Spleen (tissue), 11 donors: ENCODE measurements around the gene PSMA7. TPM values are rescaled to one million over a fixed set of nuclear protein-coding genes. Genes with fewer than 3 reads are reported as not detected.

ENCODE experiments used
- DNase-seq: peaks from one replicate; pipeline ENCODE4 v3.0.0-alpha.2; 2020
- H3K27ac ChIP-seq, 8 donors: fragments of 200-600 bp; sonication (generic) in 7 of 8; 1 replicate in 4 of 8; 2 replicates in 4 of 8; pipeline versions ENCODE4 v1.5.0 to v1.8.0; 2016 to 2021; ENCODE audit warnings: inconsistent platforms in 4 of 8, mild to moderate bottlenecking in 4 of 8, moderate library complexity in 1 of 8
- H3K27me3 ChIP-seq, 7 donors: fragments of 200-600 bp; sonication (generic) in 6 of 7; replicated peaks in 1 of 7; 1 replicate in 4 of 7; 2 replicates in 3 of 7; pipeline versions ENCODE4 v1.5.0 to v1.8.0; 2016 to 2021; ENCODE audit warnings: inconsistent platforms in 3 of 7, mild to moderate bottlenecking in 1 of 7
- H3K36me3 ChIP-seq, 6 donors: fragments of 200-600 bp; sonication (generic) in 5 of 6; 1 replicate in 4 of 6; 2 replicates in 2 of 6; pipeline versions ENCODE4 v1.5.0 to v1.8.0; 2016 to 2021; ENCODE audit warnings: inconsistent platforms in 2 of 6
- H3K4me1 ChIP-seq, 6 donors: fragments of 200-600 bp; sonication (generic) in 5 of 6; 1 replicate in 3 of 6; 2 replicates in 3 of 6; pipeline versions ENCODE4 v1.5.0 to v1.8.0; 2016 to 2021; ENCODE audit warnings: inconsistent platforms in 3 of 6
- H3K4me3 ChIP-seq, 8 donors: fragments of 200-600 bp; sonication (generic) in 7 of 8; 1 replicate in 4 of 8; 2 replicates in 4 of 8; pipeline versions ENCODE4 v1.5.0 to v1.8.0; 2016 to 2021; ENCODE audit warnings: inconsistent platforms in 4 of 8, mild to moderate bottlenecking in 4 of 8, moderate library complexity in 2 of 8
- H3K9me3 ChIP-seq, 8 donors: fragments of 200-600 bp; sonication (generic) in 7 of 8; 1 replicate in 4 of 8; 2 replicates in 4 of 8; pipeline versions ENCODE4 v1.5.0 to v1.8.0; 2016 to 2021; ENCODE audit warnings: inconsistent platforms in 4 of 8
- POLR2A ChIP-seq, 3 donors: fragments of 450-650 bp; IDR thresholded peaks; one replicate each; pipeline ENCODE4 v1.5.1; 2017; ENCODE audit warnings: antibody characterized with exemption in 3 of 3, mild to moderate bottlenecking in 1 of 3
- POLR2AphosphoS5 ChIP-seq, 3 donors: sonication (generic); formaldehyde crosslinking; IDR thresholded peaks; one replicate each; pipeline ENCODE4 v1.5.1; 2017; ENCODE audit warnings: antibody characterized with exemption in 3 of 3
- WGBS, 5 donors: extraction: QIAGEN DNeasy Blood & Tissue Kit in 3 of 5; methylation state at CpG; one replicate each; pipeline versions ENCODE4 v1.1.5 to v1.1.7; 2013 to 2018; 5-methylcytosine and 5-hydroxymethylcytosine counted together
- intact Hi-C: fragments of 100-400 bp; cut with DNase I; formaldehyde crosslinking; loops from one replicate; pipeline ENCODE4 v1.15.0; 2023; ENCODE audit warnings: low total_unique reads
- polyA plus RNA-seq, 3 donors: library from polyadenylated mRNA; stranded (reverse); fragments of 200-250 nt; gene quantifications; one replicate each; pipeline ENCODE4 v1.2.1, GENCODE V29; 2013
- total RNA-seq, 7 donors: library from RNA; depleted of rRNA in 3 of 7; stranded (reverse); fragments of >200 nt in 3 of 7; fragmentation: NEBNext Ultra II Directional in 4 of 7; extraction: Animal tissue kit (Norgen Biotek cat#: 25700) in 4 of 7; gene quantifications; one replicate each; pipeline versions ENCODE4 v1.1.0 to v1.2.1, GENCODE V29; 2016 to 2021
- TF ChIP-seq, protein P1 (sequence below), 11 experiments: fragments of 200-600 bp in 7 of 11; fragments of 450-650 bp in 4 of 11; sonication (generic) in 4 of 11; IDR thresholded peaks in 8 of 11; conservative IDR thresholded peaks in 3 of 11; 1 replicate in 7 of 11; 2 replicates in 4 of 11; pipeline versions ENCODE4 v1.4.0 to v1.8.0; 2016 to 2021; ENCODE audit warnings: antibody characterized with exemption in 11 of 11, inconsistent platforms in 4 of 11, mild to moderate bottlenecking in 1 of 11
- donor health status: healthy with polysubstance abuse.
- donor health status: DM: no; HTN: no; CAD: no; lungs with moderate emphysema.
- donor health status: DM: no; HTN: no; CAD: no.
- donor health status: Bipolar disorder and iron deficiency.
- donor health status: healthy.
- donor health status: DM: no; HTN: no; CAD: no.
- donor health status: DM: yes; HTN: yes; CAD: no.

PSMA7 gene
- total and polyA plus RNA-seq, 10 donors, result 157 to 281 (median 184) TPM

DNA sequence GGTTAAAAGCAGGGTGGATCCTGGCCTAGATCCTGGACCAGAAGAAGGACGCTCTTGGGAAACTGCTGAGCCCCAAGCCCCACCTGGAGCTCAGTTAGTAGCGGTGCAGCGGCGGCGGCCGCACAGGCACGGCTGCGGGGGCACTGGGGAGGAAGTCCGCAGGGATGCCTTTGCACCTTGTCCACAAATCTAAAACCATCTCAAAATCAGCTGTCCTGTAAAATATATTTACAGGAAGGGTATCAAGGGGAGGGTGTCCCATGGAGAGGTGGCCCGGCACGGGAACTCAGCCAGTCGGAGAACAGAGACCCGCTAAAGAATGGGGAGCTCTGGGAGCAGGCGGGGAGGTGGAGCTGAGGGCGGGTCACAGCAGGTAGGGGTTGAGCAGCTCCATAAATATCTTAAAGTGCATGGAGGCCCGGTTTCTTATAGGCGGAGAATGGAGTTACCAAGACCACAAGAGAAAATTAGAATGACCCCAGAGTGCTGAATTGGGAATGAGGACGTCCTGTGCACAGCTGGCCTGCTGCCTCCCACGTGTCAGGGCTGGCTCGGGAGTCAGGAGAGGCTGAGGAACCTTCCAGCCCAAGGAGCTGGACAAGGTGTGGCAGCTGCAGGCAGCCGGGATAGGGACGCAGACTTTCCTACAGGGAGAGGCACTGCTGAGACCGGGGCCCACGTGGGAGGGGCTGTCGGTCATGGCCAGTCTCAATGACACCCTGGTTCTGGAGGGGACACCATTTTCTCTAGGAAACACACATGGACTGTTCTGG, 47.6 kb upstream of the PSMA7 start:
- DNase-seq, result peak; percentile 47
- no peak overlapping the region for H3K4me3 ChIP-seq
- WGBS, 5 donors, result 87 to 90% (median 89%) methylated on average over 25 of the region's 25 CpGs
- H3K9me3 ChIP-seq, result no peaks in the 10 kb centered on the region
- peaks cover 6 to 49% (median 18%) of the 10 kb centered on the region in 6 donors for H3K4me1 ChIP-seq
- no peaks in the 10 kb centered on the region for H3K27me3 ChIP-seq
- intact Hi-C loops, result no loop called here
- no peak overlapping the region for H3K27ac ChIP-seq
- H3K36me3 ChIP-seq, result peaks cover 0 to 71% (median 25%) of the 10 kb centered on the region in 6 donors
- no peak for TF ChIP-seq POLR2A (IDR thresholded peaks at IDR 0.05)
- no peak for TF ChIP-seq POLR2AphosphoS5 (IDR thresholded peaks at IDR 0.05)
- TF ChIP-seq, protein P1, sequence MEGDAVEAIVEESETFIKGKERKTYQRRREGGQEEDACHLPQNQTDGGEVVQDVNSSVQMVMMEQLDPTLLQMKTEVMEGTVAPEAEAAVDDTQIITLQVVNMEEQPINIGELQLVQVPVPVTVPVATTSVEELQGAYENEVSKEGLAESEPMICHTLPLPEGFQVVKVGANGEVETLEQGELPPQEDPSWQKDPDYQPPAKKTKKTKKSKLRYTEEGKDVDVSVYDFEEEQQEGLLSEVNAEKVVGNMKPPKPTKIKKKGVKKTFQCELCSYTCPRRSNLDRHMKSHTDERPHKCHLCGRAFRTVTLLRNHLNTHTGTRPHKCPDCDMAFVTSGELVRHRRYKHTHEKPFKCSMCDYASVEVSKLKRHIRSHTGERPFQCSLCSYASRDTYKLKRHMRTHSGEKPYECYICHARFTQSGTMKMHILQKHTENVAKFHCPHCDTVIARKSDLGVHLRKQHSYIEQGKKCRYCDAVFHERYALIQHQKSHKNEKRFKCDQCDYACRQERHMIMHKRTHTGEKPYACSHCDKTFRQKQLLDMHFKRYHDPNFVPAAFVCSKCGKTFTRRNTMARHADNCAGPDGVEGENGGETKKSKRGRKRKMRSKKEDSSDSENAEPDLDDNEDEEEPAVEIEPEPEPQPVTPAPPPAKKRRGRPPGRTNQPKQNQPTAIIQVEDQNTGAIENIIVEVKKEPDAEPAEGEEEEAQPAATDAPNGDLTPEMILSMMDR (IDR thresholded peaks at IDR 0.05 in 8 of 11, conservative IDR thresholded peaks at IDR 0.05 in 3 of 11), result no peak

- peak overlapping the region; percentile 7 to 99 (median 78) for H3K27ac ChIP-seq
- WGBS, 5 donors, result 71 to 87% (median 76%) methylated on average over 13 of the region's 13 CpGs
- TF ChIP-seq POLR2A (IDR thresholded peaks at IDR 0.05), result no peak
- TF ChIP-seq POLR2AphosphoS5 (IDR thresholded peaks at IDR 0.05), result no peak
- TF ChIP-seq, protein P1 (IDR thresholded peaks at IDR 0.05 in 8 of 11, conservative IDR thresholded peaks at IDR 0.05 in 3 of 11), result no peak
- peaks cover 20 to 64% (median 38%) of the 10 kb centered on the region in 6 donors for H3K4me1 ChIP-seq
- intact Hi-C loops, result loop anchor here (10.0 kb wide), 1 partner anchor 58 kb away; no protein-coding TSS in a partner anchor
- no peaks in the 10 kb centered on the region for H3K27me3 ChIP-seq
- DNase-seq, result peak; percentile 16
- H3K9me3 ChIP-seq, result no peaks in the 10 kb centered on the region
- peak overlapping the region in 1 of 8 donors; percentile 25 for H3K4me3 ChIP-seq
- peaks cover 0 to 36% (median 12%) of the 10 kb centered on the region in 6 donors for H3K36me3 ChIP-seq
Measured at GRCh38 chr20:62186887-62187866, 44.0 kb upstream of the PSMA7 start.

DNA sequence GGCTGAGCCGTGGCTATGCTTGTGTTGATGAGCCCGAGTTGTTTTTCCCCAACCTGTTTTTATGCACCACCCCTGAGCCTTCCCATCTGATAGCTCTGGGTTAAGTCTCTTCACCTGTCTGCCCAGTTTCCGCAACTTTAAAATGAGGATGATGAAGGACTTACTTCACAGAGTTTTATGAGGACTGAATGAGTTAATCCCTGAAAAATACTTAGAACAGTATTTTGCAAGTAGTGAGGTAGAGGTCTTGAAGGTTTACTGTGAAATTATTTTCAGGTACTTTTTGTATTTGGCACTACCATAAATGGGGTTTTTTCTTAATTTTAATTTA, 42.9 kb upstream of the PSMA7 start:
- peaks cover 0 to 24% (median 11%) of the 10 kb centered on the region in 6 donors for H3K36me3 ChIP-seq
- peak overlapping the region in 7 of 8 donors; percentile 56 to 99 (median 82) for H3K27ac ChIP-seq
- H3K4me3 ChIP-seq, result peak overlapping the region in 1 of 8 donors; percentile 85
- no peaks in the 10 kb centered on the region for H3K27me3 ChIP-seq
- no peak for DNase-seq
- intact Hi-C loops, result loop anchor here (10.0 kb wide), 1 partner anchor 59 kb away; no protein-coding TSS in a partner anchor
- 51 to 78% (median 69%) methylated on average over 3 of the region's 3 CpGs for WGBS, 5 donors
- H3K4me1 ChIP-seq, result peaks cover 20 to 72% (median 45%) of the 10 kb centered on the region in 6 donors
- H3K9me3 ChIP-seq, result no peaks in the 10 kb centered on the region
- TF ChIP-seq POLR2AphosphoS5 (IDR thresholded peaks at IDR 0.05), result no peak

- Histone ChIP-seq H3K4me1 (peaks cover 20 to 66% (median 45%) of the 10 kb centered on the region in 6 donors), H3K9me3 (no peaks in the 10 kb centered on the region), H3K4me3 (peak overlapping the region; percentile 73 to 89 (median 84)), H3K36me3 (peaks cover 0 to 13% (median 6%) of the 10 kb centered on the region in 6 donors), H3K27me3 (no peaks in the 10 kb centered on the region), H3K27ac (peak overlapping the region; percentile 92 to 99 (median 97))
- DNase-seq, result peak; percentile 44
- WGBS, 5 donors, result 28 to 34% (median 32%) methylated on average over 25 of the region's 25 CpGs
- TF ChIP-seq, protein P1 (IDR thresholded peaks at IDR 0.05 in 8 of 11, conservative IDR thresholded peaks at IDR 0.05 in 3 of 11), result no peak
- no peak for TF ChIP-seq POLR2A (IDR thresholded peaks at IDR 0.05)
- TF ChIP-seq POLR2AphosphoS5 (IDR thresholded peaks at IDR 0.05), result no peak
- intact Hi-C loops, result loop anchor here (5.0 to 10.0 kb wide), 2 partner anchors 41 to 61 kb away; partner anchors contain the start of genes PSMA7 and SS18L1
Measured at GRCh38 chr20:62183426-62184142, 40.4 kb upstream of the PSMA7 start.
